NB4 (cell line): ENCODE measurements around the gene SAMMSON.

ENCODE experiments used
- DNase-seq: peaks from one replicate; pipeline ENCODE4 v3.0.0; 2010; ENCODE audit warnings: low read depth
- H3K4me3 ChIP-seq: one replicate; pipeline ENCODE4 v1.5.1; 2011; ENCODE audit warnings: mild to moderate bottlenecking, low read depth, low read length, moderate library complexity
- CTCF ChIP-seq: IDR thresholded peaks from one replicate; pipeline ENCODE4 v1.5.1; 2012; ENCODE audit warnings: low read depth, low read length
- MAX ChIP-seq: IDR thresholded peaks from 2 replicates; pipeline ENCODE4 v1.6.1; 2011; ENCODE audit warnings: low read depth, low read length
- MYC ChIP-seq: IDR thresholded peaks from 2 replicates; pipeline ENCODE4 v1.6.1; 2011; ENCODE audit warnings: low read depth, low read length
- POLR2A ChIP-seq: IDR thresholded peaks from 2 replicates; pipeline ENCODE4 v1.6.1; 2011; ENCODE audit warnings: mild to moderate bottlenecking; ENCODE audit not compliant: insufficient read length; ENCODE audit errors: extremely low read depth

SAMMSON gene

GRCh38 chr3:70086336-70086735, 86.8 kb downstream of the SAMMSON start:
- no peak for TF ChIP-seq MYC
- TF ChIP-seq CTCF = no peak
- no peak for TF ChIP-seq MAX
- TF ChIP-seq POLR2A = no peak
- no peak for DNase-seq
- no peak overlapping the region for H3K4me3 ChIP-seq

GRCh38 chr3:70090322-70090913, 90.9 kb downstream of the SAMMSON start:
- no peak overlapping the region for H3K4me3 ChIP-seq
- TF ChIP-seq CTCF = peak; percentile 36
- TF ChIP-seq POLR2A = no peak
- TF ChIP-seq MYC = no peak
- TF ChIP-seq MAX = no peak
- peak; percentile 1 for DNase-seq

- H3K4me3 ChIP-seq = no peak overlapping the region
- DNase-seq = no peak
- no peak for TF ChIP-seq MYC
- no peak for TF ChIP-seq CTCF
- no peak for TF ChIP-seq MAX
- no peak for TF ChIP-seq POLR2A
Observed at GRCh38 chr3:70094197-70094596, 94.7 kb downstream of the SAMMSON start.

- DNase-seq = no peak
- H3K4me3 ChIP-seq = no peak overlapping the region
- TF ChIP-seq MAX = no peak
- TF ChIP-seq POLR2A = no peak
- TF ChIP-seq CTCF = no peak
- TF ChIP-seq MYC = no peak
Observed at GRCh38 chr3:70095260-70095659, 95.7 kb downstream of the SAMMSON start.

GRCh38 chr3:70096376-70097066, 97.0 kb downstream of the SAMMSON start:
- no peak for TF ChIP-seq MAX
- no peak for TF ChIP-seq CTCF
- TF ChIP-seq POLR2A = no peak
- TF ChIP-seq MYC = no peak
- no peak overlapping the region for H3K4me3 ChIP-seq
- no peak for DNase-seq

GRCh38 chr3:70097084-70097483, 97.6 kb downstream of the SAMMSON start:
- DNase-seq = no peak
- no peak overlapping the region for H3K4me3 ChIP-seq
- TF ChIP-seq POLR2A = no peak
